ENCODE data around the gene SLC13A3. TPM values are rescaled to one million over a fixed set of nuclear protein-coding genes. Genes with fewer than 3 reads are reported as not detected.

SLC13A3 gene
- total and polyA plus RNA-seq, 4 donors, result 1.5 to 10.7 (median 8.3) TPM

GRCh38 chr20:46698788-46699187, 47.5 kb upstream of the SLC13A3 start:
- Histone ChIP-seq H3K27ac (ENCODE audit: low read depth in 1 of 2, low read length in 2 of 2) (no peak overlapping the region), H3K4me3 (ENCODE audit: low read depth in 1 of 3, low read length in 3 of 3) (no peak overlapping the region), H3K9ac (ENCODE audit: low read depth in 1 of 2, low read length in 2 of 2) (no peak overlapping the region), H3K9me3 (ENCODE audit: control insufficient read depth in 4 of 4, low read length in 3 of 4) (no peaks in the 10 kb centered on the region), H3K36me3 (ENCODE audit: control insufficient read depth in 4 of 4, insufficient read depth in 3 of 4, low read depth in 1 of 4, low read length in 3 of 4) (no peaks in the 10 kb centered on the region), H3K27me3 (ENCODE audit: control insufficient read depth in 4 of 4, insufficient read depth in 4 of 4, low read length in 3 of 4) (no peaks in the 10 kb centered on the region), H3K4me1 (ENCODE audit: control insufficient read depth in 4 of 4, insufficient read depth in 4 of 4, low read length in 3 of 4) (peaks cover 0 to 26% (median 3%) of the 10 kb centered on the region in 4 donors)
- 92% methylated on average over 2 of the region's 2 CpGs for WGBS
- no peak for DNase-seq (ENCODE audit: low spot score)
- no peak for TF ChIP-seq REST (IDR thresholded peaks at IDR 0.05)
- TF ChIP-seq EGR1 (IDR thresholded peaks at IDR 0.05; ENCODE audit: low read depth in 2 of 2), result no peak
- no peak for TF ChIP-seq HNF4A (conservative IDR thresholded peaks at IDR 0.05)
- no peak for TF ChIP-seq FOXA1 (IDR thresholded peaks at IDR 0.05)
- TF ChIP-seq SP1 (IDR thresholded peaks at IDR 0.05), result no peak
- no peak for TF ChIP-seq ATF3 (IDR thresholded peaks at IDR 0.05)
- TF ChIP-seq TAF1 (conservative IDR thresholded peaks at IDR 0.05), result no peak
- TF ChIP-seq YY1 (IDR thresholded peaks at IDR 0.05), result no peak
- TF ChIP-seq NR2F2 (IDR thresholded peaks at IDR 0.05), result no peak
- TF ChIP-seq CTCF (IDR thresholded peaks at IDR 0.05; ENCODE audit: low read depth, low read length, missing input control), result no peak
- TF ChIP-seq JUND (IDR thresholded peaks at IDR 0.05), result no peak
- TF ChIP-seq, protein P1, sequence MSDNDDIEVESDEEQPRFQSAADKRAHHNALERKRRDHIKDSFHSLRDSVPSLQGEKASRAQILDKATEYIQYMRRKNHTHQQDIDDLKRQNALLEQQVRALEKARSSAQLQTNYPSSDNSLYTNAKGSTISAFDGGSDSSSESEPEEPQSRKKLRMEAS (IDR thresholded peaks at IDR 0.05), result no peak
- TF ChIP-seq RXRA (IDR thresholded peaks at IDR 0.05), result no peak
- no peak for TF ChIP-seq HNF4G (IDR thresholded peaks at IDR 0.05)
- no peak for TF ChIP-seq ZBTB33 (IDR thresholded peaks at IDR 0.05)
- no peak for TF ChIP-seq GABPA (IDR thresholded peaks at IDR 0.05 in 1 of 2, conservative IDR thresholded peaks at IDR 0.05 in 1 of 2)

GRCh38 chr20:46696791-46697279, 45.6 kb upstream of the SLC13A3 start:
- H3K4me3 ChIP-seq (ENCODE audit: low read depth in 1 of 3, low read length in 3 of 3), result no peak overlapping the region
- H3K4me1 ChIP-seq (ENCODE audit: control insufficient read depth in 4 of 4, insufficient read depth in 4 of 4, low read length in 3 of 4), result peaks cover 0 to 10% (median 1%) of the 10 kb centered on the region in 4 donors
- 82% methylated on average over 3 of the region's 3 CpGs for WGBS
- no peaks in the 10 kb centered on the region for H3K36me3 ChIP-seq (ENCODE audit: control insufficient read depth in 4 of 4, insufficient read depth in 3 of 4, low read depth in 1 of 4, low read length in 3 of 4)
- no peaks in the 10 kb centered on the region for H3K27me3 ChIP-seq (ENCODE audit: control insufficient read depth in 4 of 4, insufficient read depth in 4 of 4, low read length in 3 of 4)
- no peak overlapping the region for H3K9ac ChIP-seq (ENCODE audit: low read depth in 1 of 2, low read length in 2 of 2)
- H3K9me3 ChIP-seq (ENCODE audit: control insufficient read depth in 4 of 4, low read length in 3 of 4), result no peaks in the 10 kb centered on the region
- no peak overlapping the region for H3K27ac ChIP-seq (ENCODE audit: low read depth in 1 of 2, low read length in 2 of 2)
- DNase-seq (ENCODE audit: low spot score), result no peak
- TF ChIP-seq SP1 (IDR thresholded peaks at IDR 0.05) (no peak), ATF3 (IDR thresholded peaks at IDR 0.05) (no peak), HNF4A (conservative IDR thresholded peaks at IDR 0.05) (no peak), EGR1 (IDR thresholded peaks at IDR 0.05; ENCODE audit: low read depth in 2 of 2) (no peak), GABPA (IDR thresholded peaks at IDR 0.05 in 1 of 2, conservative IDR thresholded peaks at IDR 0.05 in 1 of 2) (no peak), REST (IDR thresholded peaks at IDR 0.05) (no peak), CTCF (IDR thresholded peaks at IDR 0.05; ENCODE audit: low read depth, low read length, missing input control) (no peak), HNF4G (IDR thresholded peaks at IDR 0.05) (no peak), TAF1 (conservative IDR thresholded peaks at IDR 0.05) (no peak), FOXA2 (IDR thresholded peaks at IDR 0.05) (no peak), RXRA (IDR thresholded peaks at IDR 0.05) (no peak)

Data from liver (tissue), 9 donors.